Ishikawa (cell line): ENCODE results near the gene GLS2.

Experiments
- CEBPB ChIP-seq: IDR thresholded peaks from 2 replicates; pipeline ENCODE4 v1.6.1; 2012
- CREB1 ChIP-seq: IDR thresholded peaks from 2 replicates; pipeline ENCODE4 v1.6.1; 2012; ENCODE audit warnings: low read depth
- EGR1 ChIP-seq: IDR thresholded peaks from 2 replicates; pipeline ENCODE4 v1.6.1; 2012
- EP300 ChIP-seq: IDR thresholded peaks from 2 replicates; pipeline ENCODE4 v1.6.1; 2012; ENCODE audit warnings: borderline replicate concordance
- FOXM1 ChIP-seq: IDR thresholded peaks from 2 replicates; pipeline ENCODE4 v1.6.1; 2012; ENCODE audit warnings: low read depth, borderline replicate concordance
- MAX ChIP-seq: IDR thresholded peaks from 2 replicates; pipeline ENCODE4 v1.6.1; 2012
- NFIC ChIP-seq: IDR thresholded peaks from 2 replicates; pipeline ENCODE4 v1.6.1; 2012
- RAD21 ChIP-seq: IDR thresholded peaks from 2 replicates; pipeline ENCODE4 v1.6.1; 2012; ENCODE audit warnings: low read depth
- REST ChIP-seq: IDR thresholded peaks from 2 replicates; pipeline ENCODE4 v1.6.1; 2012; ENCODE audit warnings: low read depth, mild to moderate bottlenecking
- TAF1 ChIP-seq: IDR thresholded peaks from 2 replicates; pipeline ENCODE4 v1.6.1; 2012; ENCODE audit warnings: low read depth, mild to moderate bottlenecking
- TCF12 ChIP-seq: IDR thresholded peaks from 2 replicates; pipeline ENCODE4 v1.6.1; 2012; ENCODE audit warnings: low read depth
- TEAD4 ChIP-seq: IDR thresholded peaks from 2 replicates; pipeline ENCODE4 v1.6.1; 2012
- USF1 ChIP-seq: IDR thresholded peaks from 2 replicates; pipeline ENCODE4 v1.6.1; 2012
- YY1 ChIP-seq: IDR thresholded peaks from 2 replicates; pipeline ENCODE4 v1.6.1; 2012; ENCODE audit warnings: low read depth
- ZBTB7A ChIP-seq: IDR thresholded peaks from 2 replicates; pipeline ENCODE4 v1.6.1; 2012; ENCODE audit warnings: low read depth

Gene GLS2

GRCh38 chr12:56529656-56530055 is 41.7 kb upstream of the GLS2 start:
- TF ChIP-seq FOXM1 = no peak
- no peak for TF ChIP-seq ZBTB7A
- TF ChIP-seq MAX = no peak
- no peak for TF ChIP-seq TCF12
- TF ChIP-seq RAD21 = no peak
- TF ChIP-seq YY1 = no peak
- TF ChIP-seq EGR1 = no peak
- TF ChIP-seq TEAD4 = no peak

- TF ChIP-seq CEBPB = no peak
- no peak for TF ChIP-seq TCF12
- no peak for TF ChIP-seq EP300
- no peak for TF ChIP-seq YY1
- TF ChIP-seq EGR1 = no peak
- TF ChIP-seq REST = no peak
- no peak for TF ChIP-seq TEAD4
- no peak for TF ChIP-seq MAX
Observed at GRCh38 chr12:56528846-56529245, 40.9 kb upstream of the GLS2 start.

- TF ChIP-seq TAF1 = no peak
- TF ChIP-seq FOXM1 = no peak
- TF ChIP-seq TEAD4 = 0 out of 2 replicates have a peak, but pooled peaks have one; percentile 2
- TF ChIP-seq USF1 = no peak
- TF ChIP-seq EP300 = no peak
- no peak for TF ChIP-seq ZBTB7A
- TF ChIP-seq CEBPB = no peak
- TF ChIP-seq REST = no peak
- peak; percentile 31; the same call in 1 of the 2 replicates for TF ChIP-seq MAX
- no peak for TF ChIP-seq EGR1
Observed at GRCh38 chr12:56522411-56523193, 34.6 kb upstream of the GLS2 start.

- TF ChIP-seq ZBTB7A = 0 out of 2 replicates have a peak, but pooled peaks have one; percentile 25
- no peak for TF ChIP-seq EGR1
- no peak for TF ChIP-seq USF1
- no peak for TF ChIP-seq TAF1
- TF ChIP-seq FOXM1 = no peak; the same call in 1 of the 2 replicates
- peak; percentile 67 for TF ChIP-seq TEAD4
- TF ChIP-seq RAD21 = 0 out of 2 replicates have a peak, but pooled peaks have one; percentile 15
- TF ChIP-seq YY1 = no peak
- 0 out of 2 replicates have a peak, but pooled peaks have one; percentile 31 for TF ChIP-seq NFIC
- no peak for TF ChIP-seq CEBPB
- peak; percentile 66 for TF ChIP-seq TCF12
- TF ChIP-seq CREB1 = peak; percentile 82
- TF ChIP-seq MAX = 0 out of 2 replicates have a peak, but pooled peaks have one; percentile 22
- TF ChIP-seq EP300 = no peak
- no peak for TF ChIP-seq REST
Observed at GRCh38 chr12:56521590-56522371, 33.8 kb upstream of the GLS2 start, which contains the start of gene RBMS2. RBMS2 (plus strand) TSS chr12:56521820; CDS start chr12:56522024, 204 bp downstream.
